Natural killer cell treated with Interleukin-12 subunit alpha and Interleukin-12 subunit beta and Interleukin-15 and Interleukin-18, amount 100 ng/mL, for 72 hours (primary cell): ENCODE data around the gene PRAF2. TPM values are rescaled to one million over a fixed set of nuclear protein-coding genes. Genes with fewer than 3 reads are reported as not detected.

Experiments used
- ATAC-seq, 2 donors: fragments of 150-1000 bp; cut with Tn5 transposase in 1 of 2; sonication (Bioruptor Pico), chemical (Tn5 transposase) in 1 of 2; 2 replicates each; pipeline ENCODE4 v1.10.0; 2021
- DNase-seq: peaks from one replicate; pipeline ENCODE4 v3.0.0; 2022; ENCODE audit warnings: low spot score
- H3K27ac Mint-ChIP-seq, 2 donors: 1 replicate in 1 of 2; 2 replicates in 1 of 2; pipeline ENCODE4 v1.8.0; 2022; ENCODE audit warnings: mixed read lengths in 2 of 2, mild to moderate bottlenecking in 1 of 2, moderate library complexity in 1 of 2
- H3K27me3 Mint-ChIP-seq, 2 donors: 1 replicate in 1 of 2; 2 replicates in 1 of 2; pipeline ENCODE4 v1.8.0; 2022; ENCODE audit warnings: mixed read lengths in 2 of 2
- H3K36me3 Mint-ChIP-seq: one replicate; pipeline ENCODE4 v1.8.0; 2022; ENCODE audit warnings: mixed read lengths
- H3K4me1 Mint-ChIP-seq, 2 donors: 1 replicate in 1 of 2; 2 replicates in 1 of 2; pipeline ENCODE4 v1.8.0; 2022; ENCODE audit warnings: low read depth in 2 of 2, mixed read lengths in 2 of 2, mild to moderate bottlenecking in 1 of 2
- H3K4me3 Mint-ChIP-seq: one replicate; pipeline ENCODE4 v1.8.0; 2022; ENCODE audit warnings: mixed read lengths
- H3K9me3 Mint-ChIP-seq: 2 replicates; pipeline ENCODE4 v1.8.0; 2022; ENCODE audit warnings: mixed read lengths
- total RNA-seq, 2 donors: library from RNA; stranded (reverse); gene quantifications; one replicate each; pipeline ENCODE4 v1.2.3, GENCODE V29; 2022

PRAF2 gene
- total RNA-seq, 2 donors from 2014 or later = 16.4 to 19.5 TPM

DNA sequence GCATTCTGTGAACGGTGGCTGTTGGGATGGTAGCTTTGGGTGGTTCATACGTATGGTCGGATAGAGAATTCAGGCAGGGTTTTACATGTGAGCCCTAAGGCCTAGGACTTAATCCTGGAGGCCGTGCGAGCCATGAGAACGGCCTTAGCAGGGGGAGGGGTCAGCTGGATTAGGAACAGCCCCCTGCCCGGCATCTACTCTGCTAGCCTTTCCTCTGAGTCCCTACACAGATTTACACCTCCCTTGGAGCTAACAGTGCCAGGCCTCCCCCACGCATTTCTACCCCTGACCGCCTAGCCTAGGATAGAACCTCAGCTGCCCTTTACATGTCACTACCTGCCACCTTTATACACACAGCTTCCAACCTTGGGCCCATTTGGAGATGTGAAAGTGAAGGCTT is 7.1 kb downstream of the PRAF2 start:
- Mint-ChIP-seq H3K4me3 (no peak overlapping the region), H3K4me1 (no peaks in the 10 kb centered on the region), H3K27ac (no peak overlapping the region), H3K9me3 (no peaks in the 10 kb centered on the region), H3K36me3 (no peaks in the 10 kb centered on the region), H3K27me3 (no peaks in the 10 kb centered on the region)
- DNase-seq = no peak
- ATAC-seq = no peak

GRCh38 chrX:49066278-49066677 is 7.5 kb downstream of the PRAF2 start:
- no peak for DNase-seq
- H3K4me3 Mint-ChIP-seq = no peak overlapping the region
- H3K27me3 Mint-ChIP-seq = no peaks in the 10 kb centered on the region
- ATAC-seq = no peak
- no peaks in the 10 kb centered on the region for H3K36me3 Mint-ChIP-seq
- H3K4me1 Mint-ChIP-seq = no peaks in the 10 kb centered on the region
- no peak overlapping the region for H3K27ac Mint-ChIP-seq
- H3K9me3 Mint-ChIP-seq = no peaks in the 10 kb centered on the region

DNA sequence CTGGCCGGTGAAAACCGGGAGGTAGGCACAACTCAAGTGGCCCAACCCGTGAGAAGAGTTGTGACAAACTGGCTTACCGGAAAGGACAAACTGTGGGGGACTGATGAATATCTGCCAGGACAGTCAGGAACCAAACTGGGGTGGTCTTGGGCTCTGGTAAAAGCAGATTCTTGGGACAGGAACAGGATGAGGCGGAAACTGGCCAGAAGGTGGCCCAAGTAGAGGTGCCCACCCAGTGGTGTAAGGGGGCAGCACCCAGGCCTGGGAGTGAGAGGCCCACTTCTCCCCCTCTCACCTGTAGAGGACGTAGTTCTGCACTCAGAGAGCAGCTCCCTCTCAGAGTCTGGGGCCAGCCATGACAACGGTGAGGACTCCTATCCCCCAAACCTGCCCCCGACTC is 9.1 kb downstream of the PRAF2 start:
- Mint-ChIP-seq H3K27me3 (no peaks in the 10 kb centered on the region), H3K4me1 (no peaks in the 10 kb centered on the region), H3K4me3 (no peak overlapping the region), H3K27ac (no peak overlapping the region), H3K9me3 (no peaks in the 10 kb centered on the region), H3K36me3 (no peaks in the 10 kb centered on the region)
- ATAC-seq (no peak), DNase-seq (no peak)

- no peak for ATAC-seq
- no peaks in the 10 kb centered on the region for H3K36me3 Mint-ChIP-seq
- no peak overlapping the region for H3K27ac Mint-ChIP-seq
- no peaks in the 10 kb centered on the region for H3K4me1 Mint-ChIP-seq
- H3K27me3 Mint-ChIP-seq = no peaks in the 10 kb centered on the region
- H3K9me3 Mint-ChIP-seq = no peaks in the 10 kb centered on the region
- H3K4me3 Mint-ChIP-seq = no peak overlapping the region
- no peak for DNase-seq
These were observed 9.5 kb downstream of the PRAF2 start for GRCh38 chrX:49064303-49064702.

- no peak for ATAC-seq
- H3K36me3 Mint-ChIP-seq = no peaks in the 10 kb centered on the region
- no peak for DNase-seq
These were observed 10.1 kb downstream of the PRAF2 start for GRCh38 chrX:49063715-49064114.

DNA sequence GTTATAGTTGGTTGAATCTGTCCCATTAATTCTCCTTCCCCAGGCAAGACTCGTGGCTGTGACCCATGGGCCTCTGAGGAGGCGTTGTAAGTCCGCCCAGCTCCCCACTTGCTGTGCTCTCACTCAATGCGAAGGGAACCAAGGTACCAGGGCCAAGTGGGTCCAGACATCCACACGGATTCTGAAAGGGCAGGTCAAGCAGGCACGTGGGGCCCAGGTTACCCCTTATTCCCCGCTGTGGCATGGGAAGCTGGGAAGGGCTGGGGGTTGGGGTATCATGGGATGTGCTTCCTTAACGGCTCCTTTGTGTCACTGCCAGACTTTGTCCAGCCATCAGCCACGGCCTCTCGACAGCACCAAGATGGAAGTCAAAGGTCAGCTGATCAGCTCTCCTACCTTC is 11.9 kb downstream of the PRAF2 start:
- Mint-ChIP-seq H3K4me1 (no peaks in the 10 kb centered on the region), H3K9me3 (no peaks in the 10 kb centered on the region), H3K27ac (no peak overlapping the region), H3K4me3 (no peak overlapping the region), H3K36me3 (no peaks in the 10 kb centered on the region), H3K27me3 (no peaks in the 10 kb centered on the region)
- DNase-seq (no peak), ATAC-seq (no peak)

More at GRCh38 chrX:49063715-49064114, 10.1 kb downstream of the PRAF2 start:
- Mint-ChIP-seq H3K9me3 (no peaks in the 10 kb centered on the region), H3K4me1 (no peaks in the 10 kb centered on the region), H3K4me3 (no peak overlapping the region), H3K27me3 (no peaks in the 10 kb centered on the region), H3K27ac (no peak overlapping the region)

- no peak for DNase-seq
- no peaks in the 10 kb centered on the region for H3K27me3 Mint-ChIP-seq
- H3K4me3 Mint-ChIP-seq = no peak overlapping the region
- no peaks in the 10 kb centered on the region for H3K36me3 Mint-ChIP-seq
- no peak overlapping the region for H3K27ac Mint-ChIP-seq
- H3K4me1 Mint-ChIP-seq = no peaks in the 10 kb centered on the region
- H3K9me3 Mint-ChIP-seq = no peaks in the 10 kb centered on the region
- no peak for ATAC-seq
These were observed 12.3 kb downstream of the PRAF2 start for GRCh38 chrX:49061490-49061889.

GRCh38 chrX:49060914-49061313 is 12.9 kb downstream of the PRAF2 start:
- ATAC-seq (no peak), DNase-seq (no peak)
- Mint-ChIP-seq H3K4me3 (no peak overlapping the region), H3K27me3 (no peaks in the 10 kb centered on the region), H3K36me3 (no peaks in the 10 kb centered on the region), H3K27ac (peak overlapping the region in 1 of 2 donors; percentile 31), H3K4me1 (peaks cover 0 to 2% of the 10 kb centered on the region in 2 donors), H3K9me3 (no peaks in the 10 kb centered on the region)

DNA sequence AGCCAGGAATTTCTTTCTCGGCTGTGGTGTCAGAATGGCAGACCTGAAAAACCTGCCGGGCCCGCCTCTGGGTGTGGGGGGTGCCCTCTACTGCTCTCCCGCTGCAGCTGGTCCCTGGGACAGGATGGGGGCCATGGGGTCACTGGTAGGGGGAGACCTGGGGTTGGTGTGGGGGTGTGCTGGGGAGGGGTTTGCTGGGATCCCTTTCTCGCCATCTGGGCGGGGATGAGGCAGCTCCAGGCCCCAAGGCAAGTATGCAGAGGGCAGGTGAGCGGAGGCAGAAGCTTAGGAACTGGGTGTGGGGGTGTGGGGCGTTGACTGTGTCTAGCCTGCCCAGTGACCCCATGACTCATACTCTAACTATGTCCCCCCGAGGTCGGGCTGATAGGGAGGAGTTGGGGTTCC is 14.1 kb downstream of the PRAF2 start:
- ATAC-seq (no peak), DNase-seq (no peak)
- Mint-ChIP-seq H3K27me3 (no peaks in the 10 kb centered on the region), H3K4me1 (peaks cover 3 to 5% of the 10 kb centered on the region in 2 donors), H3K36me3 (no peaks in the 10 kb centered on the region), H3K27ac (no peak overlapping the region), H3K4me3 (no peak overlapping the region), H3K9me3 (no peaks in the 10 kb centered on the region)

DNA sequence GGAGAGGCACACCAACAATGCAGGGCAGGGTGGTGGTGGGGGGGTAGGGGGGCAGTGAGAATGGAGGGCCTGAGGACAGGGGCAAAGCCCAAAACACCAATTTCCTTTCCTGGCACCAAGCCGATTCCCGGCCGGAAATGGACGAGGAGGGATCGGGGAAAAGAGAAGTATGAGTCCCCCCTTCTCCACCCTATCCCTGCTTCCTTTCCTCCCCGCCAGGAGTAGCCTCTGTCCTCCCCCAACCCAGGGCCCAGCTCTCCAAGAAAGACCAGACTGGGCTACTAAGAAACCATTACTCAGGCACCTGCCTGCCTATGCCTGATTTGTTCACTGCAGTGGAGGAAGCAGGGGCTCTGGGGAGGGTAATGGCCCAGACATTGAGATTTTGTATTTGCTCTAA is 14.6 kb downstream of the PRAF2 start:
- H3K27me3 Mint-ChIP-seq = no peaks in the 10 kb centered on the region
- ATAC-seq = no peak
- no peak overlapping the region for H3K27ac Mint-ChIP-seq
- no peaks in the 10 kb centered on the region for H3K36me3 Mint-ChIP-seq
- DNase-seq = no peak
- H3K9me3 Mint-ChIP-seq = no peaks in the 10 kb centered on the region
- H3K4me1 Mint-ChIP-seq = peaks cover 7 to 10% of the 10 kb centered on the region in 2 donors
- H3K4me3 Mint-ChIP-seq = no peak overlapping the region

DNA sequence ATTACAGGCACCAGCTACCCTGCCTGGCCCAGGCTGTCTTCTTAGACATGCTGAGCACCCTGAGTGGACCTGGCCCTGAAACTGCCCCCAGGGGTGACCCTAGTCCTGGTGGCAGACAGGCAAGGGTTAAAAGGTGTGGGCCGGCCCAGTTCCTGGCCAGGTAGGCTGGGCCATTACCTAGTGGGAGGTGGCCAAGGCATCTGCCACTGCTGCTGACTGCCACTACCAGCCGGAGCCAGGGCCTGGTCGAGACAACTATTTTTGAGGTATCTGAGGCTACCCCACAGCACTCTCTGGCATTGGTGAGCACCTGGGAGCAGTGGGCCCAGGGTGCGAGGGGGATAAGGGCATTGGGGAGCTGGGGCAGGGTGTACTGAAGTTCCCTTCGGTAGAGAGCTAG is 15.0 kb downstream of the PRAF2 start, which contains the start of gene CCDC120:
Gene CCDC120, plus strand, starts transcription at position 206 of the 400 bp plus-strand sequence. CDS start 3,043 bp downstream, outside the sequence.
- DNase-seq (no peak), ATAC-seq (no peak)
- no peaks in the 10 kb centered on the region for H3K9me3 Mint-ChIP-seq
- no peaks in the 10 kb centered on the region for H3K27me3 Mint-ChIP-seq
- no peak within 1 kb of the TSS for H3K27ac Mint-ChIP-seq
- H3K36me3 Mint-ChIP-seq = no peaks in the 10 kb centered on the region
- peaks cover 10 to 14% of the 10 kb centered on the region in 2 donors for H3K4me1 Mint-ChIP-seq
- no peak within 1 kb of the TSS for H3K4me3 Mint-ChIP-seq

- Mint-ChIP-seq H3K9me3 (no peaks in the 10 kb centered on the region), H3K4me3 (peak overlapping the region; percentile 99), H3K4me1 (peaks cover 20 to 24% of the 10 kb centered on the region in 2 donors), H3K36me3 (no peaks in the 10 kb centered on the region), H3K27me3 (peaks cover 0 to 11% of the 10 kb centered on the region in 2 donors), H3K27ac (peak overlapping the region; percentile 37 to 96)
- no peak for DNase-seq
- no peak for ATAC-seq
These were observed 19.6 kb downstream of the PRAF2 start for GRCh38 chrX:49054073-49054762.

- H3K4me1 Mint-ChIP-seq = peaks cover 20 to 24% of the 10 kb centered on the region in 2 donors
- peak overlapping the region; percentile 61 to 96 for H3K27ac Mint-ChIP-seq
- peaks cover 0 to 11% of the 10 kb centered on the region in 2 donors for H3K27me3 Mint-ChIP-seq
- peak; percentile 80 for DNase-seq
- H3K36me3 Mint-ChIP-seq = no peaks in the 10 kb centered on the region
- ATAC-seq = peak; percentile 87 to 92
- peak overlapping the region; percentile 99 for H3K4me3 Mint-ChIP-seq
- H3K9me3 Mint-ChIP-seq = no peaks in the 10 kb centered on the region
These were observed 20.4 kb downstream of the PRAF2 start for GRCh38 chrX:49053223-49054072.

- peak overlapping the region; percentile 85 to 95 for H3K27ac Mint-ChIP-seq
- DNase-seq = no peak
- H3K4me1 Mint-ChIP-seq = peaks cover 23 to 34% of the 10 kb centered on the region in 2 donors
- no peaks in the 10 kb centered on the region for H3K9me3 Mint-ChIP-seq
- peak overlapping the region; percentile 94 for H3K4me3 Mint-ChIP-seq
- ATAC-seq = no peak
- H3K36me3 Mint-ChIP-seq = no peaks in the 10 kb centered on the region
- no peaks in the 10 kb centered on the region for H3K27me3 Mint-ChIP-seq
These were observed 29.9 kb downstream of the PRAF2 start for GRCh38 chrX:49043987-49044281.
